ENCODE data around the gene ACP5. TPM values are rescaled to one million over a fixed set of nuclear protein-coding genes. Genes with fewer than 3 reads are reported as not detected.
"Not testable (repeated sequence)": the region's sequence is repeated elsewhere in the genome, so short reads cannot be mapped to it uniquely, and the experiment has no call there.

ACP5 gene
- polyA plus RNA-seq, 1 donor from 2014 or later = not detected

DNA sequence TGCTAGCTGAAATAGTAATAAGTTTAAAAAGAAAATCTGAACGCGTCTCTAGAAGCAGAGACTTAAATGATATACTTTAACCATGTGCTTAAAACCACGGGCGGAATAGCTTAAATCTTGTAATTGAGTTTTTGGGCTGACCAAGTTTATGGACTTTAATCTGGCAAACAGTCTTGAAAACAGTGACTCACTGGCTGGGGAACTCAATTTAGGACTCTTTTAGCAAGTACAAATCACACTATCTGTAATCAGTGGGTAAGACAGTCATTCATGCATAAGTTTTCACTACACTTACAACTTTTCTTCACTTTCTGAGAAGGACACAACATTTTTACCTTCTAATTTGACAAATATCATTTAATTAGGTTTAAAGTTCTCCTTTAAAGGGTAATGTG lies 46.6 kb upstream of the ACP5 start:
- no peaks in the 10 kb centered on the region for H3K9me2 ChIP-seq (ENCODE audit: insufficient read depth, low read length)
- no peaks in the 10 kb centered on the region for H4K20me1 ChIP-seq (ENCODE audit: insufficient read depth)
- TF ChIP-seq REST (IDR thresholded peaks at IDR 0.05; ENCODE audit: borderline replicate concordance) = no peak
- no peak for TF ChIP-seq EP300 (conservative IDR thresholded peaks at IDR 0.05; ENCODE audit: poor library complexity, severe bottlenecking)
- no peak for TF ChIP-seq RAD21 (conservative IDR thresholded peaks at IDR 0.05)
- no peak for TF ChIP-seq MXI1 (conservative IDR thresholded peaks at IDR 0.05; ENCODE audit: poor library complexity, severe bottlenecking)
- no peak for TF ChIP-seq EZH2 (IDR thresholded peaks at IDR 0.05; ENCODE audit: borderline replicate concordance, insufficient read depth, low read length, poor library complexity, severe bottlenecking)
- TF ChIP-seq, protein P1, sequence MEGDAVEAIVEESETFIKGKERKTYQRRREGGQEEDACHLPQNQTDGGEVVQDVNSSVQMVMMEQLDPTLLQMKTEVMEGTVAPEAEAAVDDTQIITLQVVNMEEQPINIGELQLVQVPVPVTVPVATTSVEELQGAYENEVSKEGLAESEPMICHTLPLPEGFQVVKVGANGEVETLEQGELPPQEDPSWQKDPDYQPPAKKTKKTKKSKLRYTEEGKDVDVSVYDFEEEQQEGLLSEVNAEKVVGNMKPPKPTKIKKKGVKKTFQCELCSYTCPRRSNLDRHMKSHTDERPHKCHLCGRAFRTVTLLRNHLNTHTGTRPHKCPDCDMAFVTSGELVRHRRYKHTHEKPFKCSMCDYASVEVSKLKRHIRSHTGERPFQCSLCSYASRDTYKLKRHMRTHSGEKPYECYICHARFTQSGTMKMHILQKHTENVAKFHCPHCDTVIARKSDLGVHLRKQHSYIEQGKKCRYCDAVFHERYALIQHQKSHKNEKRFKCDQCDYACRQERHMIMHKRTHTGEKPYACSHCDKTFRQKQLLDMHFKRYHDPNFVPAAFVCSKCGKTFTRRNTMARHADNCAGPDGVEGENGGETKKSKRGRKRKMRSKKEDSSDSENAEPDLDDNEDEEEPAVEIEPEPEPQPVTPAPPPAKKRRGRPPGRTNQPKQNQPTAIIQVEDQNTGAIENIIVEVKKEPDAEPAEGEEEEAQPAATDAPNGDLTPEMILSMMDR (IDR thresholded peaks at IDR 0.05; ENCODE audit: poor library complexity, severe bottlenecking) = no peak
- TF ChIP-seq POLR2AphosphoS5 (IDR thresholded peaks at IDR 0.05) = no peak
- no peak for TF ChIP-seq SMC3 (conservative IDR thresholded peaks at IDR 0.05; ENCODE audit: poor library complexity)
- no peak for TF ChIP-seq TAF1 (IDR thresholded peaks at IDR 0.05; ENCODE audit: low read depth)
- H3K9ac ChIP-seq (ENCODE audit: low read length) = no peak overlapping the region
- H3K36me3 ChIP-seq (ENCODE audit: insufficient read depth, low read length) = no peaks in the 10 kb centered on the region
- no peak overlapping the region for H3K4me3 ChIP-seq (ENCODE audit: low read length)
- no peaks in the 10 kb centered on the region for H3K27me3 ChIP-seq (ENCODE audit: insufficient read depth, low read depth, low read length)
- H3K4me2 ChIP-seq (ENCODE audit: low read length) = no peak overlapping the region
- no peak overlapping the region for H3K27ac ChIP-seq (ENCODE audit: low read length)
- no peaks in the 10 kb centered on the region for H3K9me3 ChIP-seq (ENCODE audit: low read length)
- H3K79me2 ChIP-seq (replicated peaks; ENCODE audit: insufficient read depth, low read length) = peaks cover 4% of the 10 kb centered on the region
- H3F3A ChIP-seq (ENCODE audit: insufficient read depth, low read length, poor library complexity, severe bottlenecking) = no peaks in the 10 kb centered on the region
- H2AFZ ChIP-seq (ENCODE audit: low read depth, low read length) = no peak overlapping the region

DNA sequence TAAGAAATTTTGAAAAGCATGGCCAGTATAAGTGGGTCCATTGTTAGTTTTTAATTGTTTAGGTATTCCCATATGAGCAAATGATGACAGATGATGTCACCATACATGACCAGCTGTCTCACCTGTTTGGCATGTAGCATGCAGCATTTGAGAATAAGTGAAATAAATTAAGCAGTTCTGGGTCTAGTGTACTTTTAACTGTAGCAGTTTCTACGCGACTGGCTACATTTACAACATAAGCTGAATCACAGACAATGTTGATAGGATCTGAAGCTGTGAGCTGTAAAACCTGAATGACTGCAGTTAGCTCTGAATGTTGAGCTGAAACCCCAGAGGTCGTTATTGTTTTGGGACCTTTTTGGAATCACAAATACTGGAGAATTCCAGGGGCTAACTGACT lies 45.0 kb upstream of the ACP5 start:
- H4K20me1 ChIP-seq (ENCODE audit: insufficient read depth); H3K27me3 ChIP-seq (ENCODE audit: insufficient read depth, low read depth, low read length); H3K9me3 ChIP-seq (ENCODE audit: low read length); H2AFZ ChIP-seq (ENCODE audit: low read depth, low read length); H3K4me3 ChIP-seq (ENCODE audit: low read length); H3F3A ChIP-seq (ENCODE audit: insufficient read depth, low read length, poor library complexity, severe bottlenecking); H3K27ac ChIP-seq (ENCODE audit: low read length); H3K9me2 ChIP-seq (ENCODE audit: insufficient read depth, low read length); H3K9ac ChIP-seq (ENCODE audit: low read length); H3K4me2 ChIP-seq (ENCODE audit: low read length): not testable (repeated sequence)
- Histone ChIP-seq H3K79me2 (replicated peaks; ENCODE audit: insufficient read depth, low read length) (peaks cover 19% of the 10 kb centered on the region), H3K36me3 (ENCODE audit: insufficient read depth, low read length) (peaks cover 16% of the 10 kb centered on the region)

DNA sequence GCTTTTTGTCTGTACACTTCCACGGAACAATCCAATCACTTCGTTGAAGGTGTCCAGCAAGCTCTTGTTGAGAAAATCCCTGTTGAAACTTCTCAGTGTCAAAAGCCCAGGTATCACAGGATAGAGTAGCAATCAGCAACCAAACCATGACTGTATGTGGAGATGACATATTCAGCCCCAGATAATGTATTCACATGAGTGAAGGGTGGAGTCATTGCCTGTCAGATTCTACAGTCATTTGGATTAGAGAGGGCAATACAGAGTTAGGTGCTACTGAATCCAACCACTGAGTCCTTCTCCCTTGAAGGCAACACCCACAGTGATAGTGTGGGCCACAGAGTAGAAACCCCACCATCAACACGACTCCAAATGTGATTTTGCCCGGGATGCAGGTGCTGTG lies 43.1 kb upstream of the ACP5 start:
- TF ChIP-seq TAF1 (IDR thresholded peaks at IDR 0.05; ENCODE audit: low read depth) (no peak), REST (IDR thresholded peaks at IDR 0.05; ENCODE audit: borderline replicate concordance) (no peak)
- Histone ChIP-seq H3F3A (ENCODE audit: insufficient read depth, low read length, poor library complexity, severe bottlenecking) (no peaks in the 10 kb centered on the region), H3K9me3 (ENCODE audit: low read length) (peaks cover 14% of the 10 kb centered on the region), H3K79me2 (replicated peaks; ENCODE audit: insufficient read depth, low read length) (peaks cover 26% of the 10 kb centered on the region), H4K20me1 (ENCODE audit: insufficient read depth) (no peaks in the 10 kb centered on the region), H2AFZ (ENCODE audit: low read depth, low read length) (no peak overlapping the region), H3K9ac (ENCODE audit: low read length) (no peak overlapping the region), H3K27me3 (ENCODE audit: insufficient read depth, low read depth, low read length) (no peaks in the 10 kb centered on the region), H3K27ac (ENCODE audit: low read length) (no peak overlapping the region), H3K9me2 (ENCODE audit: insufficient read depth, low read length) (no peaks in the 10 kb centered on the region), H3K36me3 (ENCODE audit: insufficient read depth, low read length) (peaks cover 24% of the 10 kb centered on the region), H3K4me2 (ENCODE audit: low read length) (no peak overlapping the region), H3K4me3 (ENCODE audit: low read length) (no peak overlapping the region)
